ENCODE measurements around the gene MLLT3. TPM values are rescaled to one million over a fixed set of nuclear protein-coding genes. Genes with fewer than 3 reads are reported as not detected.

The MLLT3 gene
- total RNA-seq, 1 donor = 61.1 TPM

DNA sequence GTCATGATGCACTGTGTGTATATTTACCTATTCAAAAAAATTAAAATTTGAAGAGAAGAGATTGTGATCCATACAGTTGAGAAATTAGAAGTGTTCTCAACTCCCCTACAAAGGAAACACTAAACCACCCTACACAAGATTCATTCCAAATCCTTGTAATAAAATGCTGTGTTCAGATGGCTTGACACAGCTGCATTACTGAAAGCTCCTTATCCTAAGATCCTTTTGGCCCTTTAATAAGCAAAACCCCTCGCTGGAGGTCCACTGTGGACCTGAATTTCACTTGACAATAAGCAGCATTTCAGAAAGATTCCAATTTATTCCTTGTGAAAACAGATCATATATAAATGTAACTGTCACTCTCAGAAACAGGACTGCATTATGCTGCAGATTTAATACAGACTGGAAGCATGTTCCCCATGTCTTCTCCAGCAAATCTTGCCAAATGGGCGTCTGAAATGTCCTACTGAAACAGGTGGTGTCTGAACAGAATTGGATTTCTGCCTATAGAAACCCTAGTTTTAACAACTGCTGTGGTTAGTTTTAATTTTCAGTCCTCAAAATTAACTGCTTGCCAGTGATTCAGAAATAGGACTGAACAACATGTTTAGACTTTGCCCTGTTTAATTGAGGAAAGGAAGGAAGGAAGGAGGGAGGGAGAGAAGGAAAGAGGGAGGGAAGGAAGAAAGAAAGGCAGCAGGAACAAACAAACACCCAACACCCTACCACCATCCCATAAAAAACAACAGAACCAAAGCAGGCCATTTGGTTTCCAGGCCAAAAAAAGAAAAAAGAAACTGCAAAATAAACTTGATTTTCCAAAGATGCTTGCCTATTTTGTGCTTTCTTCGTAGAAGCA is 179.6 kb downstream of the MLLT3 start:
- Histone ChIP-seq H3K4me3 (ENCODE audit: low read length) (no peak overlapping the region), H3K4me1 (ENCODE audit: insufficient read depth, low read length) (no peaks in the 10 kb centered on the region), H3K27me3 (ENCODE audit: insufficient read depth, low read length) (no peaks in the 10 kb centered on the region), H3K9me3 (ENCODE audit: low read depth, low read length) (no peaks in the 10 kb centered on the region)

DNA sequence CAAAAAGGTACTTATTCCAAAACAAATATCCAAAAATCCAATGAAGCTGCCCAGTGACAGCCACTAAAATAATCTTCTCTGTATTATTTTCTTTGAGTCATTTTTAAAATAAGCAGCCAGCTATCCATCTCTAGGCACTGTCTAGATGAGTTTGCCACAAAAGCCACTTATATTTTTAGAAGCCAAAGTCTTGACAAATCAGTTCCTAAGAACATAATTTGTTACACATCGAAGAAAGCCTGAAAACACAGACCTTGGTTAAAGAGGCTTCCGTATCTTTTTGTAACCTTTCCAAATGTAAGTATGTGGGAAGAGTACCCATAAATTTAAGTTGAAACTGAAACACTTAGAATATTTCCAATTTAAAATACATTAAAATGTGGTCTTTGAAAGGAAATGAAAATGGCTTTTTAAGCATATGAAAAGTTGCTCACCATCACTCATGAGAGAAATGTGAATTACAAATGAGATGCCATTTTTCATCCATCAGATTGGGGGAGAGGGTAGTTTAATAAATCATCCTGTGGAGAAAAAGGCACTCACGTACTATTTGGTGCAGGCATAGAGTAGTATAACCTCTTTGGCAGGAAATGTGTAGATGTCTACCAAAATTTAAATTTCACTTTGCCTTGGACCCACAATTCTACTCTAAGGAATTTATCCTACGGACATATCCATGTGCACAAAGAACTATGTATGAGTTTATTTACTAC is 180.4 kb downstream of the MLLT3 start:
- no peaks in the 10 kb centered on the region for H3K4me1 ChIP-seq (ENCODE audit: insufficient read depth, low read length)
- H3K4me3 ChIP-seq (ENCODE audit: low read length) = no peak overlapping the region
- H3K27me3 ChIP-seq (ENCODE audit: insufficient read depth, low read length) = no peaks in the 10 kb centered on the region
- no peaks in the 10 kb centered on the region for H3K9me3 ChIP-seq (ENCODE audit: low read depth, low read length)

DNA sequence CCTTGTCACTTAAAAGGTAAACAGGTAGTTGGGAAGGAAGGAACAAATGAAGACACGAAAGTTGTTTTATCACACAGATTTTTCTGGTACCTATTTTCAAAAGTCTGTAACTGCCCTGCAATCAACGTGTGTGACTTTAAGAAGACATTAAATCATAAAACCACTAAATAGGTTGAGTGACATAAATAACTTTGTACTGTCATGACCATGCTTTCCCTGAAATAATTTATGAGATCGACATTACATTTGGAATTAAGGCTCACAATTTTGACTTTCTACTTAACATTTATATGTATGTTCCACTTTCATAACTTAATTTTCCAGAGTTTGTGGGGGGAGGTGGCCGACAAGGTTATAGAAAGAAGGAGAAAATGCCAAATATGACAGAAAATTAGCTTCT is 181.1 kb downstream of the MLLT3 start:
- Histone ChIP-seq H3K9me3 (ENCODE audit: low read depth, low read length) (no peaks in the 10 kb centered on the region), H3K4me3 (ENCODE audit: low read length) (no peak overlapping the region), H3K4me1 (ENCODE audit: insufficient read depth, low read length) (no peaks in the 10 kb centered on the region), H3K27me3 (ENCODE audit: insufficient read depth, low read length) (no peaks in the 10 kb centered on the region)

DNA sequence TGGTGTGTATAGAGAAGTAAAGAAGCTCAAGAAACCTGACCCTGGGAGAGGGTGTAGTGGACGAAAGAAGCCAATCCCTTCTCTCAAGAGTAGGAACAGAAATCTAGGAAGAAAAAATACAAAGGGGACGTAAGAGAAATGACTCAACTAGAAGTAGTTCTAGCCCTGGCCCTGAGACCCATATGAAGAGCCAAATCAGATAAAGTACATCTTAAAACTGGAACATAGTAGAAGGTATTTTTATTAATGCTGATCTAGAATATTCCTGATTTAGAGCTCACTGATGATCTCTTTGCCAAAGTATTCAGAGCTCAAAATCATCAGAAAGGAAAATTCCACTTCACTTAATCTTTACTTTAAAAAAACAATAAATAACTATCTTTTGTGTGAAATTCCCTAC is 184.8 kb downstream of the MLLT3 start:
- Histone ChIP-seq H3K27me3 (ENCODE audit: insufficient read depth, low read length) (no peaks in the 10 kb centered on the region), H3K4me3 (ENCODE audit: low read length) (no peak overlapping the region), H3K9me3 (ENCODE audit: low read depth, low read length) (no peaks in the 10 kb centered on the region), H3K4me1 (ENCODE audit: insufficient read depth, low read length) (no peaks in the 10 kb centered on the region)

DNA sequence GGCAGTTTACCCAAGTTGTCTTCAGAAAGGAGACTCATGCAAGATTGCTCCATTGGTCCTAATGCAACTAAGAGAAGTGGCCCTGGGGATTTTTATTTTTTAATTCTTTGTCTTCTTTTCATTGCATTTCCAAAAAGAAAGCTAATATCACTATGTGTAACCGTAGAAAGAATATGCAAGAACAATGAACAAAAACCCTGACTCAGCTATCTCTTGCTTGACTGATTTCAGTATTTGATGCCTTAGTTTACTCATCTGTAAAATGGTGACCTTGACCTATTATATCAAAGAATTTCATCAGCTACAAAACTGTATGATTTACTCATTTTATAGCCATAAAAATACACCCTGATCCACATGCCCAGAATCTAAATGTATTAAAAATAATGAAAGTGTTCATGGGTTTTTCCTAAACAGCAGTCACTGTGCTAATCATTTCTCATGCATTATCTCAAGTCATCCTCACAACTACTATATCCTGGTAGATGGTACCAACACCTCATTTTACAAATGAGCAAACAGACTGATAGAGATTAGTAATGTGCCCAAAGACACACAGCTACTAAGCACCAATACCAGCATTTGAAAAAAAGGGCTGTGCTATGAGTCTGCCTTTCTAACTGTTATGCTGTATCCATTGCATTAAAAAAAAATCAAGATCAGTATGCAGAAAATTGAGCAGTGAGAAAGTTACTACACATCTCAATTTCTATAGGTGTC is 185.7 kb downstream of the MLLT3 start:
- H3K4me1 ChIP-seq (ENCODE audit: insufficient read depth, low read length) = no peaks in the 10 kb centered on the region
- H3K4me3 ChIP-seq (ENCODE audit: low read length) = no peak overlapping the region
- H3K27me3 ChIP-seq (ENCODE audit: insufficient read depth, low read length) = no peaks in the 10 kb centered on the region
- H3K9me3 ChIP-seq (ENCODE audit: low read depth, low read length) = no peaks in the 10 kb centered on the region

DNA sequence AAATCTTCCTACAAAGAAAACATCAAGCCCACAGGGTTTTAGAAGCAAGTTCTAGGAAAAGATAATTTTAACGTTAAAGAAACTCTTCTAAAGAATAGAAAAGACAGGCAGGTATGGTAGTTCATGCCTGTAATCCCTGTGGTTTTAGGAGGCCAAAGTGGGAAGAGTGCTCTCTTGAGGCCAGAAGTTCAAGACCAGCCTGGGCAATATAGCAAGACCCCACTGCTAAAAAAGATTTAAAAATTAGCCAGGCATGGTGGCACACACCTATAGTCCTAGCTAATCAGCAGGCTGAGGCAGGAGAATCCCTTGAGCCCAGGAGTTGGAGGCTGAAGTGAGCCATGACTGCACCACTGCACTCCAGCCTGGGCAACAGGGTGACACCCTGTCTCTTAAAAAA is 193.3 kb downstream of the MLLT3 start:
- no peak overlapping the region for H3K4me3 ChIP-seq (ENCODE audit: low read length)
- no peaks in the 10 kb centered on the region for H3K9me3 ChIP-seq (ENCODE audit: low read depth, low read length)
- H3K27me3 ChIP-seq (ENCODE audit: insufficient read depth, low read length) = no peaks in the 10 kb centered on the region
- H3K4me1 ChIP-seq (ENCODE audit: insufficient read depth, low read length) = no peaks in the 10 kb centered on the region

DNA sequence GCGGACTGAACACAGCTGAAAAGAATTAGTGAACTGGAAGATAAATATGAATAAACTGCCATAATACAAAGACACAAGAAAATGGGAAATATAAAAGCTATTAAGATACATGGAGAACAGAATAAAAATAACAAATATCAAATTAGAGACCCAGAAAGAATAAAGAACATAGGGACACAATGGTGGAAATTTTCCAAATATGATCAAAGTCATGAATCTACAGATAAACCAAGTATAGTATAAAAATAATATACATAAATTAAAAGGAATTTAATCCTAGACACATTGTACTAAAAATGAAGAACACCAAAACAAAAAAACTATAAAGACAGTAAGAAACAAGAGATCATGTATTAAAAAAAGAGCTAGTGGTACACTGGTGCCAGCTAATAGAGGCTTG is 194.9 kb downstream of the MLLT3 start:
- Histone ChIP-seq H3K27me3 (ENCODE audit: insufficient read depth, low read length) (no peaks in the 10 kb centered on the region), H3K4me3 (ENCODE audit: low read length) (no peak overlapping the region), H3K9me3 (ENCODE audit: low read depth, low read length) (no peaks in the 10 kb centered on the region)

DNA sequence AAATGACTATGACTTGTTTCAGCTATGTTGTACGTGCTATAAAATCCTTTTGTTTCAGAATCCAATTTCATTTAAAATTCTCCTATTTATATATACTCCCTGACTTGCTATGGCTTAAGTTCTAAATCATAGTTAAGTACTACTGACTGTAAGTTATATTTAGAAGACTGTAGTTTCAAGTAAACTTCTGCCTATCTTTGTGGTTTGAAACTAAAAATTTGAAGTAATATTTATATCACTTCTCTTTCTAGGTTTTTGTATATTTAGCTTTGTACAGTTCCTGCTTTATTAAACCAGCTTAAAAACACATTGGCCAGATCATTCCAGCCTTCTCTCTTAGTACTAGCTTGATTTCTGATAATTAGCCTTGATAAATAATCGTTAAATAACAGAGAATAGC is 196.3 kb downstream of the MLLT3 start:
- Histone ChIP-seq H3K27me3 (ENCODE audit: insufficient read depth, low read length) (no peaks in the 10 kb centered on the region), H3K4me1 (ENCODE audit: insufficient read depth, low read length) (no peaks in the 10 kb centered on the region), H3K4me3 (ENCODE audit: low read length) (no peak overlapping the region), H3K9me3 (ENCODE audit: low read depth, low read length) (no peaks in the 10 kb centered on the region)

More for the DNA sequence above, 194.9 kb downstream of the MLLT3 start:
- H3K4me1 ChIP-seq (ENCODE audit: insufficient read depth, low read length) = no peaks in the 10 kb centered on the region

DNA sequence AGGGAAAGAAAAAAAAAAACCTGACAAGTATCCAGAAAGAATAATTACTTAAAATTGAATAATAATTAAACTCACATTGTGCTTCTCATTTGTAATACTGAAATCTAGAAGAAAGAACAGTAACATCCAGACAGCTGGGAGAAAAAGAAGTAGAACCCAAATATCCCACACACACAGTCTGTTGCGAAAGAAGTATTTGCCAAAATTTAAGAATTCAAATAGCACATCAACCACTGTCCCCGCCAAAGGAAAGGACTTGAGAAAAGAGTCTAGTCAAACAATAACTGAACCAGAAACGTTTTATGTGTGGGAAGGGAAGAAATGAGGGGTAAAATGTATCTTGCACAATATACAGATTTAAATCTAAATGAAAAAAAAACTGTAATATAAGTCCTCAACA is 202.8 kb downstream of the MLLT3 start:
- no peak overlapping the region for H3K4me3 ChIP-seq (ENCODE audit: low read length)
- no peaks in the 10 kb centered on the region for H3K4me1 ChIP-seq (ENCODE audit: insufficient read depth, low read length)
- H3K9me3 ChIP-seq (ENCODE audit: low read depth, low read length) = no peaks in the 10 kb centered on the region
- no peaks in the 10 kb centered on the region for H3K27me3 ChIP-seq (ENCODE audit: insufficient read depth, low read length)

DNA sequence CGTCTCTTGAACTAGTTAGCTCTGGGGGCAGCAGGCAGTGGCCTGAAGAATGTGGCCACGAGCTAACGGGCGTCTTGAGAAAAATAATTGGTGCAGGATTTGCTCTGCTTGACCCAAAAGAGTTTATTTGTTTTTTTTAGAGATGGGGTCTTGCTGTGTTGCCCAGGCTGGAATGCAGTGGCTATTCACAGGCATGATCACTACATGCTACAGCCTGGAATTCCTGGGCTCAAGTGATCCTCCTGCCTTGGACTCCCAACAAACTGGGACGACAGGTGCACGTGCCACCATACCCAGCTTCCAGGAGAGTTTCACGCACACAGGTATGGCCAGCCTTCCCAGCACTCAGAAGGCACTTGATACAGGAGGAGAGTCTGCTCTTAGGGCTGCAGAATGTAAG is 203.8 kb downstream of the MLLT3 start:
- Histone ChIP-seq H3K4me1 (ENCODE audit: insufficient read depth, low read length) (no peaks in the 10 kb centered on the region), H3K9me3 (ENCODE audit: low read depth, low read length) (no peaks in the 10 kb centered on the region)

DNA sequence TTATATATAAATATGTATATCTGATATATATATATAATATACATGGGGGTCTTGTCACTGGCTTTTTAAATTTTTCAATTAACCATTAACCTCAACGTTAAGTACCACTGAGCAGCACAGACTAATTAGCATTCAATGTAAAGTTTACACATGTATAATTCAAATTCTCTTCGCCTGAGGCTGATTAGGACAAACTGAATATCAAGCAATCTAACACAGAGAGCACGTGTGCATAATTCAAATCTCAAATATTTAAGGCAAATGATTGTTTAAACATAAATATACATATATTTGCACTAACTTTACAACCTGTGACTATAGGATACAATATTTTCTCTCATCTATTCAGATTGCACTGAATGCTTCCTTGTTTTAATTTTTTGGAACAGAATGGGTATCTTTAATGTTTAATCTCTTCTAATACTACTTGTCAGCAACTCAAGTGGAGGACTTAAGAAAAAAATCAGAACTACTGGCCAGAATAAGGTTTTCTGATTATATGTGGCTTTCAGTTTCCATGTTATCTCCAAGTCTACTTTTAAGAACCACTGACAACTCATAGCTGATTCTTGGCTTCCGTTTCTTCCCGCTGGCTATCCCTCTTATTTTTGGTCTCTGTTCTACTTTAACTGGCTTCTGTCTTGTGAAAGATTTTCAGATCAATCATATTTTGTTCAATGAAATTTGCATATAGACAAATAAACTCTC is 204.8 kb downstream of the MLLT3 start:
- no peaks in the 10 kb centered on the region for H3K9me3 ChIP-seq (ENCODE audit: low read depth, low read length)

More for the DNA sequence above, 203.8 kb downstream of the MLLT3 start:
- H3K27me3 ChIP-seq (ENCODE audit: insufficient read depth, low read length) = no peaks in the 10 kb centered on the region
- H3K4me3 ChIP-seq (ENCODE audit: low read length) = no peak overlapping the region

DNA sequence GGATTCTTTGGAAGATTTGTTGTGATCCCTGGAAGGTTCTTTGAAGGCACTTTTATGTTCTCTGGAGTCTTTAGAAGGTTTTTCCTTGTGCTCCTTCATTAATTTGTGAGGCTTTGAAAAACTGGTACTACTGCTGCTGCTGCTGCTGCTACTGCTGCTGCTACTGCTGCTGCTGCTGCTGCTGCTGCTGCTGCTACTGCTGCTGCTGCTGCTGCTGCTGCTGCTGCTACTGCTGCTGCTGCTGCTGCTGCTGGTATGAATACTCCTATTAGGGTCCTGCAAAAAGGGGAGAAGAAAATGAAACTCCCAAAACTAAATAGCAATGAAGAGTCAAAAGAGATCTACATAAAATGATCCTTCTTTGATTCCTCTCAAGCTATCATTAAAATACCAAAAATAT is 208.1 kb downstream of the MLLT3 start:
- Histone ChIP-seq H3K9me3 (ENCODE audit: low read depth, low read length) (no peaks in the 10 kb centered on the region), H3K27me3 (ENCODE audit: insufficient read depth, low read length) (no peaks in the 10 kb centered on the region), H3K4me3 (ENCODE audit: low read length) (no peak overlapping the region), H3K4me1 (ENCODE audit: insufficient read depth, low read length) (no peaks in the 10 kb centered on the region)

More for the DNA sequence above, 204.8 kb downstream of the MLLT3 start:
- no peaks in the 10 kb centered on the region for H3K4me1 ChIP-seq (ENCODE audit: insufficient read depth, low read length)
- H3K4me3 ChIP-seq (ENCODE audit: low read length) = no peak overlapping the region
- H3K27me3 ChIP-seq (ENCODE audit: insufficient read depth, low read length) = no peaks in the 10 kb centered on the region

DNA sequence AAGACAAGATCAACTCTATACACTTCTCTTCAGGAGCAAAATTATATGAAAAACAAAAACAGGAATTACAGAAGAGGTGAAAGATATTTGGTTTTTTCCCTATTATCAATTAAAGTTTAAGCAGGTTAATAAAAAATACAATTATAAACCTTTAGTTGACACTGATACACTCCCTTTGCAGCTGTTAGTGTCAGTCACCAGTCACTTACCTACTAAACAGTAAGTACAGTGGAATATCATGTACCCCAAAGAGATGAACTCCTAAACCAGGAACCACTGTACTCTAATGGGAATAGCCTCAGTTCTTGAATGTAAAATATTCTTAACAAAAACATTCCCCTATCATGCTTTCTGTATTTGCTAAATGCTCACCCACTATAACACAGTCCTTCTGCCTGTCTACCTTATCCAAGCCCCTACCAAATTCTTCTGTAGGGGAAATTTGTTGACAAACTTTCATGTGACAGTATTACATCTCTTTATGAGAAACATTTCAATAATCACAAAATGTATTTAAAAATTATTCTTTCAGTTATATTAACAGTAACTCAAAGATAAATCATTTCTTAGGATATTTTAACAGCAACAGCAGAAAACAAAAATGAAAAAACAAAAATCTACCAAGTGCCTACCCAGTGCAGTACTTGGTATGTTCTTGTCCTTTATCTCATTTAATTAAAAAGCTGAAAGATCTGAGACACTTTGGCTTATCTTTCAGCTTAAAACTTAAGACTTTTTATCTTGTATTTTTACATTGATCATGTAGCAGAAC is 212.8 kb downstream of the MLLT3 start:
- Histone ChIP-seq H3K27me3 (ENCODE audit: insufficient read depth, low read length) (no peaks in the 10 kb centered on the region), H3K4me3 (ENCODE audit: low read length) (no peak overlapping the region), H3K4me1 (ENCODE audit: insufficient read depth, low read length) (peaks cover 7% of the 10 kb centered on the region), H3K9me3 (ENCODE audit: low read depth, low read length) (no peaks in the 10 kb centered on the region)

DNA sequence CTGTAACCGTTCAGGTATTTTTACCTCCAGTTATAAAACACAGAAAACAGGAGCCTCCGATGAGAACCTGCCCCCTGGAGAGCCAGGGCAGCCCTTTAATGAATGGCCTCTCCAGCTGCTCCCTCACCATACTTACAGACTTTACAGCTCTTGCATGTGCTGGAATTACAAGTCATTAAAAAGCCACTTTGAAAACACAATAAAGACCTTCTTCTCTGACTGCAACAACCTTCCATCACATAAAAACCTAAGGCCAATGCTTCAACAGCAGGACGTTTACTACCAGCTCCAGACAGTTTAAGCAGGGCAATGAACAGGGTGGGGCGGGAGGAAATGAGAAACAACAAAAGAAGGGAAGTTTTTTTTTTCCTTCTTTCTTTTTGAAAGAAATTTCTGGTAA is 213.8 kb downstream of the MLLT3 start:
- H3K9me3 ChIP-seq (ENCODE audit: low read depth, low read length) = no peaks in the 10 kb centered on the region
- no peaks in the 10 kb centered on the region for H3K27me3 ChIP-seq (ENCODE audit: insufficient read depth, low read length)
- H3K4me3 ChIP-seq (ENCODE audit: low read length) = no peak overlapping the region
- H3K4me1 ChIP-seq (ENCODE audit: insufficient read depth, low read length) = peaks cover 7% of the 10 kb centered on the region

Data from mononuclear cell (primary cell).